ENCODE measurements around the gene RCOR1.

GRCh38 chr14:102732924-102733323 lies 140.5 kb downstream of the RCOR1 start:
- no peak for TF ChIP-seq FOXA1 (IDR thresholded peaks at IDR 0.05)
- no peak for TF ChIP-seq BHLHE40 (IDR thresholded peaks at IDR 0.05; ENCODE audit: borderline replicate concordance)
- no peak for TF ChIP-seq FOXM1 (IDR thresholded peaks at IDR 0.05; ENCODE audit: borderline replicate concordance)
- no peak for TF ChIP-seq TARDBP (IDR thresholded peaks at IDR 0.05)
- TF ChIP-seq SUZ12 (IDR thresholded peaks at IDR 0.05) = no peak
- no peak for TF ChIP-seq FOXK2 (IDR thresholded peaks at IDR 0.05)
- no peak for TF ChIP-seq ELF4 (IDR thresholded peaks at IDR 0.05)
- TF ChIP-seq SP1 (IDR thresholded peaks at IDR 0.05) = no peak
- no peak for TF ChIP-seq ZNF384 (IDR thresholded peaks at IDR 0.05)
- no peak for TF ChIP-seq ARNT (IDR thresholded peaks at IDR 0.05)
- TF ChIP-seq PKNOX1 (IDR thresholded peaks at IDR 0.05) = no peak
- TF ChIP-seq NFRKB (IDR thresholded peaks at IDR 0.05) = no peak
- no peak for TF ChIP-seq L3MBTL2 (conservative IDR thresholded peaks at IDR 0.05)
- no peak for TF ChIP-seq HDGF (IDR thresholded peaks at IDR 0.05; ENCODE audit: borderline replicate concordance)
